ENCODE results near the gene MZT2A. TPM values are rescaled to one million over a fixed set of nuclear protein-coding genes. Genes with fewer than 3 reads are reported as not detected.
"Not testable (repeated sequence)": the region's sequence is repeated elsewhere in the genome, so short reads cannot be mapped to it uniquely, and the experiment has no call there.

Gene MZT2A
- total RNA-seq, 1 experiment from 2014 or later: 162 TPM

- TF ChIP-seq, protein P1, sequence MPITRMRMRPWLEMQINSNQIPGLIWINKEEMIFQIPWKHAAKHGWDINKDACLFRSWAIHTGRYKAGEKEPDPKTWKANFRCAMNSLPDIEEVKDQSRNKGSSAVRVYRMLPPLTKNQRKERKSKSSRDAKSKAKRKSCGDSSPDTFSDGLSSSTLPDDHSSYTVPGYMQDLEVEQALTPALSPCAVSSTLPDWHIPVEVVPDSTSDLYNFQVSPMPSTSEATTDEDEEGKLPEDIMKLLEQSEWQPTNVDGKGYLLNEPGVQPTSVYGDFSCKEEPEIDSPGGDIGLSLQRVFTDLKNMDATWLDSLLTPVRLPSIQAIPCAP (CRISPR knock-in tag; IDR thresholded peaks at IDR 0.05): no peak
- TF ChIP-seq ZNF423 (CRISPR knock-in tag; IDR thresholded peaks at IDR 0.05) (peak; percentile 47; the same call in 1 of the 2 replicates), ZBTB43 (CRISPR knock-in tag; IDR thresholded peaks at IDR 0.05) (0 out of 2 replicates have a peak, but pooled peaks have one; percentile 48), ZNF121 (CRISPR knock-in tag; IDR thresholded peaks at IDR 0.05) (no peak), FOXP4 (CRISPR knock-in tag; IDR thresholded peaks at IDR 0.05) (peak; percentile 42; the same call in 1 of the 2 replicates)
- TF ChIP-seq, protein P2, sequence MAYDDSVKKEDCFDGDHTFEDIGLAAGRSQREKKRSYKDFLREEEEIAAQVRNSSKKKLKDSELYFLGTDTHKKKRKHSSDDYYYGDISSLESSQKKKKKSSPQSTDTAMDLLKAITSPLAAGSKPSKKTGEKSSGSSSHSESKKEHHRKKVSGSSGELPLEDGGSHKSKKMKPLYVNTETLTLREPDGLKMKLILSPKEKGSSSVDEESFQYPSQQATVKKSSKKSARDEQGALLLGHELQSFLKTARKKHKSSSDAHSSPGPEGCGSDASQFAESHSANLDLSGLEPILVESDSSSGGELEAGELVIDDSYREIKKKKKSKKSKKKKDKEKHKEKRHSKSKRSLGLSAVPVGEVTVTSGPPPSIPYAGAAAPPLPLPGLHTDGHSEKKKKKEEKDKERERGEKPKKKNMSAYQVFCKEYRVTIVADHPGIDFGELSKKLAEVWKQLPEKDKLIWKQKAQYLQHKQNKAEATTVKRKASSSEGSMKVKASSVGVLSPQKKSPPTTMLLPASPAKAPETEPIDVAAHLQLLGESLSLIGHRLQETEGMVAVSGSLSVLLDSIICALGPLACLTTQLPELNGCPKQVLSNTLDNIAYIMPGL (CRISPR knock-in tag; IDR thresholded peaks at IDR 0.05): peak; percentile 58
Observed at GRCh38 chr2:131492418-131493198, 411 bp upstream of the MZT2A start (continued).

DNA sequence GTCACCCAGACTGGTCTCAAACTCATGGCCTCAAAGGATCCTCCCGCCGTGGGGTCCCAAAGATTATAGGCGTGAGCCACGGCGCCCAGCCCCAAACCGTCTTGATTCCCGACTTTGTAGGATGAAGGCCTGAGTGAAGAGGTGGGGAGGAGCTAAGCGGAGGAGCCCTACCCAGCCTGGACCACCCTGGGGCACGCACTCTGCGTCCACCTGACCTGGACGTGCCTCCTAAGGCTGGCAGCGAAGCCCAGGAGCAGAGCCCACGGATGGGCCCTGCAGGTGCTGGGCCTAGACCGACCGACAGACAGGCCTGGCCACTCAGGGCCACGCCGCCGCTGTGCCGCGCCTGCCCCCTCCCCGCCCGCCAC lies 744 bp downstream of the MZT2A start:
- CTCF ChIA-PET: interaction anchor here (0.6 to 3.4 kb wide), 3 partner anchors 13 to 97 kb away, joined by 4 to 14 read pairs (median 8); no protein-coding TSS in a partner anchor
- DNase-seq (ENCODE audit: low spot score); H3K27ac Mint-ChIP-seq; H3K27me3 Mint-ChIP-seq (ENCODE audit: low read depth); POLR2A ChIA-PET; H3K9me3 Mint-ChIP-seq; H3K36me3 Mint-ChIP-seq: not testable (repeated sequence)
- Mint-ChIP-seq H3K4me1 (peaks cover 15% of the 10 kb centered on the region), H3K4me3 (peak overlapping the region; percentile 67)
- ATAC-seq: peak; percentile 6

GRCh38 chr2:131490616-131491468 lies 1.4 kb downstream of the MZT2A start:
- H3K27me3 Mint-ChIP-seq (ENCODE audit: low read depth); ATAC-seq; POLR2A ChIA-PET; H3K36me3 Mint-ChIP-seq; H3K9me3 Mint-ChIP-seq; DNase-seq (ENCODE audit: low spot score); H3K27ac Mint-ChIP-seq: not testable (repeated sequence)
- CTCF ChIA-PET: interaction anchor here (0.6 to 3.4 kb wide), 2 partner anchors 13 to 77 kb away, joined by 4 to 14 read pairs; no protein-coding TSS in a partner anchor
- TF ChIP-seq, protein P2 (CRISPR knock-in tag; IDR thresholded peaks at IDR 0.05): 0 out of 2 replicates have a peak, but pooled peaks have one; percentile 19
- TF ChIP-seq, protein P3, sequence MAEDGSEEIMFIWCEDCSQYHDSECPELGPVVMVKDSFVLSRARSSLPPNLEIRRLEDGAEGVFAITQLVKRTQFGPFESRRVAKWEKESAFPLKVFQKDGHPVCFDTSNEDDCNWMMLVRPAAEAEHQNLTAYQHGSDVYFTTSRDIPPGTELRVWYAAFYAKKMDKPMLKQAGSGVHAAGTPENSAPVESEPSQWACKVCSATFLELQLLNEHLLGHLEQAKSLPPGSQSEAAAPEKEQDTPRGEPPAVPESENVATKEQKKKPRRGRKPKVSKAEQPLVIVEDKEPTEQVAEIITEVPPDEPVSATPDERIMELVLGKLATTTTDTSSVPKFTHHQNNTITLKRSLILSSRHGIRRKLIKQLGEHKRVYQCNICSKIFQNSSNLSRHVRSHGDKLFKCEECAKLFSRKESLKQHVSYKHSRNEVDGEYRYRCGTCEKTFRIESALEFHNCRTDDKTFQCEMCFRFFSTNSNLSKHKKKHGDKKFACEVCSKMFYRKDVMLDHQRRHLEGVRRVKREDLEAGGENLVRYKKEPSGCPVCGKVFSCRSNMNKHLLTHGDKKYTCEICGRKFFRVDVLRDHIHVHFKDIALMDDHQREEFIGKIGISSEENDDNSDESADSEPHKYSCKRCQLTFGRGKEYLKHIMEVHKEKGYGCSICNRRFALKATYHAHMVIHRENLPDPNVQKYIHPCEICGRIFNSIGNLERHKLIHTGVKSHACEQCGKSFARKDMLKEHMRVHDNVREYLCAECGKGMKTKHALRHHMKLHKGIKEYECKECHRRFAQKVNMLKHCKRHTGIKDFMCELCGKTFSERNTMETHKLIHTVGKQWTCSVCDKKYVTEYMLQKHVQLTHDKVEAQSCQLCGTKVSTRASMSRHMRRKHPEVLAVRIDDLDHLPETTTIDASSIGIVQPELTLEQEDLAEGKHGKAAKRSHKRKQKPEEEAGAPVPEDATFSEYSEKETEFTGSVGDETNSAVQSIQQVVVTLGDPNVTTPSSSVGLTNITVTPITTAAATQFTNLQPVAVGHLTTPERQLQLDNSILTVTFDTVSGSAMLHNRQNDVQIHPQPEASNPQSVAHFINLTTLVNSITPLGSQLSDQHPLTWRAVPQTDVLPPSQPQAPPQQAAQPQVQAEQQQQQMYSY (CRISPR knock-in tag; IDR thresholded peaks at IDR 0.05): 0 out of 2 replicates have a peak, but pooled peaks have one; percentile 35
- H3K4me3 Mint-ChIP-seq: peak overlapping the region; percentile 67
- peaks cover 15% of the 10 kb centered on the region for H3K4me1 Mint-ChIP-seq
